HepG2 (cell line): ENCODE measurements around the gene ERMARD. TPM values are rescaled to one million over a fixed set of nuclear protein-coding genes. Genes with fewer than 3 reads are reported as not detected.

Source experiments
- AHDC1 ChIP-seq: sonication (generic); formaldehyde crosslinking; IDR thresholded peaks from 2 replicates; pipeline ENCODE4 v1.5.1; 2020; ENCODE audit warnings: mild to moderate bottlenecking, missing genetic modification reagents, borderline replicate concordance
- AKNA ChIP-seq: sonication (generic); formaldehyde crosslinking; IDR thresholded peaks from 2 replicates; pipeline ENCODE4 v1.4.0; 2020; ENCODE audit warnings: missing genetic modification reagents, borderline replicate concordance
- ATM ChIP-seq: fragments of 450-650 bp; IDR thresholded peaks from 2 replicates; pipeline ENCODE4 v1.7.1; 2017; ENCODE audit warnings: mild to moderate bottlenecking, borderline replicate concordance
- BCL3 ChIP-seq: sonication (generic); formaldehyde crosslinking; IDR thresholded peaks from 2 replicates; pipeline ENCODE4 v1.5.1; 2020; ENCODE audit warnings: mild to moderate bottlenecking, missing genetic modification reagents, moderate library complexity
- ELF4 ChIP-seq: sonication (generic); formaldehyde crosslinking; IDR thresholded peaks from 2 replicates; pipeline ENCODE4 v1.5.0; 2020; ENCODE audit warnings: missing genetic modification reagents, mild to moderate bottlenecking, moderate library complexity, borderline replicate concordance
- NFYB ChIP-seq: sonication (generic); formaldehyde crosslinking; IDR thresholded peaks from 2 replicates; pipeline ENCODE4 v1.4.0; 2020; ENCODE audit warnings: missing genetic modification reagents
- SALL2 ChIP-seq: sonication (generic); formaldehyde crosslinking; IDR thresholded peaks from 2 replicates; pipeline ENCODE4 v1.8.1; 2023; ENCODE audit warnings: mild to moderate bottlenecking, missing genetic modification reagents, inconsistent platforms
- STAT6 ChIP-seq: sonication (generic); formaldehyde crosslinking; IDR thresholded peaks from 2 replicates; pipeline ENCODE4 v1.4.0; 2020; ENCODE audit warnings: missing genetic modification reagents, mild to moderate bottlenecking, borderline replicate concordance
- THYN1 ChIP-seq: sonication (generic); formaldehyde crosslinking; IDR thresholded peaks from 2 replicates; pipeline ENCODE4 v1.8.1; 2023; ENCODE audit warnings: low read depth, mild to moderate bottlenecking, moderate library complexity, missing genetic modification reagents, borderline replicate concordance
- ZNF225 ChIP-seq: sonication (generic); formaldehyde crosslinking; IDR thresholded peaks from 2 replicates; pipeline ENCODE4 v1.4.0; 2020; ENCODE audit warnings: mild to moderate bottlenecking, missing genetic modification reagents
- ZNF256 ChIP-seq: sonication (generic); formaldehyde crosslinking; conservative IDR thresholded peaks from 2 replicates; pipeline ENCODE4 v1.4.0; 2020; ENCODE audit warnings: missing genetic modification reagents
- ZSCAN22 ChIP-seq: sonication (generic); formaldehyde crosslinking; IDR thresholded peaks from 2 replicates; pipeline ENCODE4 v1.4.0; 2020; ENCODE audit warnings: mild to moderate bottlenecking, missing genetic modification reagents
- polyA plus RNA-seq, 8 experiments: library from polyadenylated mRNA; depleted of rRNA in 3 of 8; stranded (reverse) in 7 of 8; unstranded in 1 of 8; fragments of >200 nt; fragmentation: Illumina TruSeq in 4 of 8; extraction: Trizol in 4 of 8; gene quantifications; 2 replicates each; pipeline versions ENCODE4 v1.2.1 to v1.2.3, GENCODE V29; 2011 to 2016; ENCODE audit warnings: low read depth in 4 of 8, missing spikeins in 1 of 8, mixed read lengths in 1 of 8; ENCODE audit not compliant: insufficient read depth in 1 of 8
- total RNA-seq, 5 experiments: library from RNA; depleted of rRNA; stranded (reverse); fragments of >200 nt; fragmentation: Illumina TruSeq; extraction: Trizol; gene quantifications; 2 replicates each; pipeline ENCODE4 v1.2.3, GENCODE V29; 2016; ENCODE audit warnings: low read depth in 1 of 5

ERMARD gene
- total and polyA plus RNA-seq, 2 of the 13 experiments (the other 11 are each of a cell fraction or from before 2014, with no cell fraction given): 8.8 to 10.7 TPM

- TF ChIP-seq AHDC1 (CRISPR knock-in tag): peak; percentile 18; the same call in 1 of the 2 replicates
- TF ChIP-seq ZSCAN22 (CRISPR knock-in tag): no peak
- no peak for TF ChIP-seq ATM
- peak; percentile 95 for TF ChIP-seq SALL2 (CRISPR knock-in tag)
- TF ChIP-seq STAT6 (CRISPR knock-in tag): no peak
- TF ChIP-seq NFYB (CRISPR knock-in tag): 0 out of 2 replicates have a peak, but pooled peaks have one; percentile 43
- TF ChIP-seq AKNA (CRISPR knock-in tag): no peak
- TF ChIP-seq ZNF256 (CRISPR knock-in tag): 0 out of 2 replicates have a peak, but pooled peaks have one; percentile 48
- no peak; the same call in 1 of the 2 replicates for TF ChIP-seq THYN1
- TF ChIP-seq ZNF225 (CRISPR knock-in tag): peak; percentile 82; the same call in 1 of the 2 replicates
- no peak for TF ChIP-seq ELF4
- TF ChIP-seq BCL3 (CRISPR knock-in tag): peak; percentile 84; the same call in 1 of the 2 replicates
Measured at GRCh38 chr6:169701954-169702839, 49.2 kb upstream of the ERMARD start, which contains the start of the genes C6orf120 and WDR27 (continued).
